NCI-H2196 treated with DMSO at 0.1 percent for 48 hours (cell line): ENCODE data around the gene FCER2.
A peak's percentile ranks its signal among the peaks of the same experiment; 100 is the strongest.
"Not testable (repeated sequence)": the region's sequence is repeated elsewhere in the genome, so short reads cannot be mapped to it uniquely, and the experiment has no call there.

Source experiments
- DNase-seq: peaks from one replicate; lab custom pipeline; 2025; ENCODE audit not compliant: unreplicated experiment; lab: John Stamatoyannopoulos, UW

FCER2 gene, protein sequence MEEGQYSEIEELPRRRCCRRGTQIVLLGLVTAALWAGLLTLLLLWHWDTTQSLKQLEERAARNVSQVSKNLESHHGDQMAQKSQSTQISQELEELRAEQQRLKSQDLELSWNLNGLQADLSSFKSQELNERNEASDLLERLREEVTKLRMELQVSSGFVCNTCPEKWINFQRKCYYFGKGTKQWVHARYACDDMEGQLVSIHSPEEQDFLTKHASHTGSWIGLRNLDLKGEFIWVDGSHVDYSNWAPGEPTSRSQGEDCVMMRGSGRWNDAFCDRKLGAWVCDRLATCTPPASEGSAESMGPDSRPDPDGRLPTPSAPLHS

DNA sequence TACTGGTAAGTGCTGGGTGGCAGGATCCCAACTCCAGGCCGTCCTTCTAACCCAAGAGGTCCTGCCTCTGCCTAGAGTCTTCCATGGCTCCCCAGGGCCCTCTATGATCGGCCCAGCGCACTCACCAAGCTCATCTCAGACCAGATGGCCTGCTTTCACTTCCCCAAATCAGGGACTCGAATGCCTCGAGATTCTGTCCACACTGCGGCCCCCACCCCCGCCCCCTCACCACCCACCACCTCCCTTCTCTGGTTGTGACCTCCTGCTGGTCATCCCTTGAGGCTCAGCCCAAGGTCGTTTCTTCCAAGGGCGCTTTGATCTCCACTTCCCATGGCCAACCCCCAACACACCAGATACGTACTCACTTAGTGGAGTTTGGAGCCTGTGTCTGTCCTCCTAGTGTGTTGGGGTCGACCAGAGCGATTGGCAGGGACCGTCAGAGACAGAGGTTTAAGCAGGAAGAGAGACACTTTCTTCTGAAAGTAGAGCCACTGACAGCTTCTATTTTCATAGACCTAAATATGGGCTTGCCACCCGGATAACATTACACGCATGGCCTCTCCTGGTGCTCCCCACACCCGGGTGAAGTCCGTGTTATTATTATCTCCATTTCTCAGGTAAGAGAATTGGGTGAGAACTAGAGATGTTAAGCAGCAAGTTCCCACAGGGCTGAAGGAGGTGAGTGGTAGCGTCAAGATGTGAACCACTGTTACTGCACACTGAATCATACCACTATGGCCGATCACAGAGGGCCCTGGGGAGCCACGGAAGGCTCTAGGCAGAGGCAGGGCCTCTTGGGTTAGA is at the start of gene FCER2:
Gene FCER2, minus strand, starts transcription at position 478 of the 804 bp plus-strand sequence. CDS start 2,371 bp downstream, outside the sequence.
- DNase-seq: no peak

DNA sequence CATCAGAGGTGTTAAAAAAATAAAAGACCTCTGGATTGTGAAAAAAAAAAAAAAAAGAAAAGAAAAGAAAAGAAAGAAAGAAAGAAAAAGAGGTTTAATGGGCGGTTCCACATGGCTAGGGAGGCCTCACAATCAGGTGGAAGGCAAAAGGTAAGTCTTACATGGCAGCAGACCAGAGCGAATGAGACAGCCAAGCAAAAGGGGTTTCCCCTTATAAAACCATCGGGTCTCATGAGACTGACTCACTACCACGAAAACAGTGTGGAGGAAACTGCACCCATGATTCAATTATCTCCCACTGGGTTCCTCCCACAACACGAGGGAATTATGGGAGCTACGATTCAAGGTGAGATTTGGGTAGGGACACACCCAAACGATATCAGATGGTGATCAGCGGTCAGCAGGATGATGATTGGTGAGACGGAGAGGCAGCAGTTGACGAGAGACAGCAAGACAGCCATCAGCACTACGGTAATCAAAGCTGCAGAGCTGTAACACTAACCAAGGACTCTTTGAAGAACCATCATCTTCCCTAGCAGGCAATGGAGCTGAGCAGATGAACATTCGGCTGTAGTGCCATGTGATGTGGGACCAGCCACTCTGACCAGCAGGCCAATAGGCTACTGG is 49.3 kb upstream of the FCER2 start:
- no peak for DNase-seq

DNA sequence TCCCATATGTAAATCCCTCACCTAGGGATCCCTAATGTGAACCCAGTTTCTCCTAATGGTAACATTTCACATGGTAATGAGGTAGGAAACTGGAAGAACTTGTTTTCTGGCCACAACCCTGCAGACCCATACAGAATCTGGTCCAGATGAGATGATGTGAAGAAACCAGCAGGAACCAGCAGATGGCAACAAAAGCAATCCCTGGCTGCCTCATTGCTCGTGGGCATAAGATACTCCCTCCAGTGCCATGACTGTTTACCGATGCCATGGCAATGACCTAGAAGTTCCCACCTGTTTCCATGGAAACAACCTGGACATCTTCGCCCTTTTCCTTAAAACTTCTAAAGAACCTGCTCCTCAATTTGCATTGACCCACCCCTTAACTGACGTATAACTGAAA is 46.8 kb upstream of the FCER2 start:
- DNase-seq: peak; percentile 57

DNA sequence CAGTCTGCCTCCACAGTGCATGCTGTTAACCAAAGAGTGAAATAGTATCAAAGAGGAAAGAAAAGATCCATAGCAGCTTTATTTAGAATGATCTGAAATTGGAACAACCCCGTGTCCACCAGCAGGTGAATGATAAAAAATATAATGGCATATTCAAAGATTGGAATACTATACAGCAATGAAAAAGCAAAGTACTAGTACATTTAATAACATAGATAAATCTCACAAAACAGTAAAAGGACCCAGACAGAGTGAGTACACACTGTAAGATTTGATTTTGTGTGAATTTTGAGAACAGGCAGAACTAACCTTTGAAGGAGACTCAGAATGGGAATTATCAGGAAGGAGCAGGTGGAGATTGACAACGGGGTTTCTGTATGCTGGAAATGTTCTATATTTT is 46.2 kb upstream of the FCER2 start:
- DNase-seq: no peak

DNA sequence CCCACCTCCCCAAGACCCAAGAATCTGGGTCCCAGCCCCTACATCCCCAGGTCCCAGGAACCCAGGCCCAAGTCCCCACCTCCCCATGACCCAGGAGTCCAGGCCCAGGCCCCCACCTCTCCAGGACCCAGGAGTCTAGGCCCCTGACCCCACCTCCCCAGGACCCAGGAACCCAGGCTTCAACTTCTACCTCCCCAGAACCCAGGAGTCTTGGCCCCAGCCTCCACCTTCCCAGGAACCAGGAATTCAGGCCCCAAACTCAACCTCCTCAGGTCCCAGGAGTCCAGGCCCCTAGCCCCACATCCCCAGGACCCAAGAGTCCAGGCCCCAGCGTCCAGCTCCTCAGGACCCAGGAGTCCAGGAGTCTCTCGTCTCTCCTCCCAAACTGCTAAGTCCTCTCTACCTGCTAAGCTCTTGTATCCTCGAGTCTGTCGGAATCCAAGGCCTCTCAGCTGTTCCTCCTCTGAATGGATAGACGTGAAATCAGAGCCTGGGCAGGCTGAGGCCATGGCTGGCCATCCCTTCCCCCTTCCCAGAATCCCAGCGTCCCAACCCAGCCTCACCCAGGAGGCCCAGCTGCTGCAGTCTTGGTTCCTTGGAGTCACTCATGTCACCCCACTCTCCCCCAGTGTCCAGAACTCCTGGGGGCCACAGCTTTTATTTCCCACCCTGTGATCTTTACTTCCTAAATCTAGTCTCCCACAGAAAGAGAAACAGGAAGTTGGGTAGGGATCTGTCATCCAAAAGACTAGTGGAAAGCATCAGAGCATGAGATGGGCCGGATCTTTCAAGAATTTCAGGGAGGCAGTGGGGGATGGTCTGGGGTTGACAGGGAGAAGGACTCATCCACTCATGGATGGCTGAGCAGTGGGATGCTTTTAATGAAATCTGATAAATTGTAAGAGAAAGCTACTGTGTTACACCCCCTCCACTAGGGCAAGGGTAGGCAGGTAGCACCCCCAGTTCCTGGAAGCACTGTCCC is 45.3 kb upstream of the FCER2 start, which contains the start of gene CD209:
Gene CD209, minus strand, starts transcription at position 632 of the 982 bp plus-strand sequence. Its CDS starts 23 bp downstream, at position 609.
- DNase-seq: no peak

DNA sequence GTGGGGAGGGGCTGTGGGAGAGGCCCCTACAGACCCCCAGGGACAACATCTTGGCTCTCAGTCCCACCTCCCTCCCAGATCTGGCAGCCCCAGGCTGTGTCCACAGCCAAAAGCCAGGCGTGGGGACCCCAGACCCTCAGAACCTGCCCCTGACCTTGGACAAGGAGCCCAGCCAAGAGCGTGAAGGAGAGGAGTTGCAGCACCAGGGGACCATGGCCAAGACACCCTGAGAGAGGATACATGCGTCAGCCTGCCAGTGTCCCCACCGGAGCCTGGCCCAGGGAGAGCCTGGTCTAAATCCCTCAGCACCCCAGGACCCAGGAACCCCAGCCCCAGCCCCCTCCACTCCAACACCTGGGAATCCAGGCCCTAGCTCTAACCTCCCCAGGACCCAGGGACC is 44.4 kb upstream of the FCER2 start:
- not testable (repeated sequence) for DNase-seq

DNA sequence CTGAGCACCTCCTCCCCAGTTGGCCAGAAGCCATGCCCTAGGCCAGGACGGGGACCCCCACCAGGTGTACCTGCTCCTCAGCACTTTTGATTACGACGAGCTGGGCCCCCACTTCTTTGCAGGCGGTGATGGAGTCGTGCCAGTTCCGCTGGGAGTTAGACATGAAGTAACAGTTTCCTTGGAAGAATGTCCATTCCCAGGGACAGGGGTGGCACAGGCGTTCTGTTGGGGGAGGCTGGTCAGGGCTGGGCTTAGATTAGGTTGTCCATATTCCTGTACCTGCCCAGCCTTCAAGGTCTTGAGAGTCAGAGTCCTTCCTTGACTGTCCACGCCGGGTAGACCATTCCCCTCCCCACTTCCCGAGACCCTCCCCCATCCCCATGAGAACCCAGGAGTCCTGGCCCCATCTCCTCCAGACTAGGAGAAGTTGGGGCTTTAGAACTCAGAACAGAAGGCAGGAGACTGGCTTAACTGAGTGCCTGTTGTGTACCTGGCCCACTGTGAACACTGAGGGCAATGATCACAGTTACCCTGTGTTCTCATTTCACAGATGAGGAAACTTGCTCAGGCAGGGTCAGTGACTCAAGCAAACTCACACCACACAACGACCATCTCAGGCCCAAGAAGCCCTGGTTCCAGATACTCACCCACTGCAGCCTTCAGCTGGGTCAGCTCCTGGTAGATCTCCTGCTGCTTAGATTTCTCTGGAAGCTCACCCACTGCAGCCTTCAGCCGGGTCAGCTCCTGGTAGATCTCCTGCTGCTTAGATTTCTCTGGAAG is 43.1 kb upstream of the FCER2 start:
- DNase-seq: no peak

DNA sequence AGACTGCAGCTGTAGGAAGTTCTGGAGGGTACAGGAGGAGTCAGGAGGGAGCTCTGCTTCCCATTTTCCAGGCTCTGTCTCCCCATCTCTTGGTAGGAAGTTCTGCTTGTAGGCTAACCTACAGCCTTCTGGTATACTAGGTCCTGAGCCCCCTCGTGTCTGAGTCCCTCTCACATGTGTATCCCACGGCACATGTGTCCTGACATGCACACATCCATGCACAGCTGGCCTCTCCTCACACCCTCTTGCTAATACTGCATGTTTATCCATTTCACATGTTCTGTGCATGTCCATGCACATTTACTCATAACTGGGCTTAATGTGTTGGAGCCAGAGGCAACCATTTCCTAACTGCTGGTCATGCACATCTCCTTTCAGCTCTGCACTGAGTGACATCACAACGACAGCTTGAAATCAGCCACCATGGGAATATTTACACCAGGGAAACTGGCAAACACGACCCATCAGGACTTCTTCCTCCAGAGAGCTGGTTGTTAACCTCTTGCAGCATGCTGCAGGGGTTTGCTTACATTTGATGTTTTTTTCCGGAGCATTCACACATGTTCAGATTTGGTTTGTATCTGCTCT is 42.4 kb upstream of the FCER2 start:
- no peak for DNase-seq

DNA sequence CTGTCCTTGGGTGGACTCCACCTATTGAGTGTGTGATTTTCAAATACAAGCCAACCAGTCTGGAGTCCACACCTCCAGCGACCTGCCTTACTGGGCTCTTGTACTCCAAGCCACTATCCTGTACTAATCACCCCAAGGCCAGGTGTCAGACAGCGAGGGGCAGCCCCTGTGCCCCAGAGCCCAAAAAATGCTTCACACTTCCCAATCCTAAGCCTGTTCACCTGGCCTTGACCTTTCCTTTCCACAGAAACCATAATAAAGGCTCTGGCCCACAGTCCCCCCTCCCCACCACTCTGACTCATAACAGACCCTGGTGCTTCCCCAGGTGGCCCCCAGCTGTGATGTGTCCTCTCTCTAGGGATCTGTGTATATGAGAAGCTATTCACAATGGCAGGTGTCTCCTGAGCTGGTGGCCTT is 41.5 kb upstream of the FCER2 start:
- DNase-seq: no peak

DNA sequence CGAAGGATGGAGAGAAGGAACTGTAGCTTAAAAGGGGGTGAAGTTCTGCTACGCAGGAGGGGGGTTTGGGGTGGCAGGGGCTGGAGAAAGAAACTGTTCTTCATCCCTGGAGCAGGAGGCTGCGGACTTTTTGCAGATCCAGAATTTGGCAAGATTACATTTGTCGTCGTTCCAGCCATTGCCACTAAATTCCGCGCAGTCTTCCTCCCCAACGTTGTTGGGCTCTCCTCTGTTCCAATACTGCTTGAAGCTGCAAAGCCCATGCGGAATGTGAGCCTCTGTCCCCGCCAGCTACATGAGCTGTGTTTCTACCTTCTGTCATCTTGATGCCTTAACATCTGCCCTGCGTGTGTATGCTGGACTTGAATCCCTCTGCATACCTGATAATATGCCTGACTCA is 41.1 kb upstream of the FCER2 start:
- DNase-seq: no peak

DNA sequence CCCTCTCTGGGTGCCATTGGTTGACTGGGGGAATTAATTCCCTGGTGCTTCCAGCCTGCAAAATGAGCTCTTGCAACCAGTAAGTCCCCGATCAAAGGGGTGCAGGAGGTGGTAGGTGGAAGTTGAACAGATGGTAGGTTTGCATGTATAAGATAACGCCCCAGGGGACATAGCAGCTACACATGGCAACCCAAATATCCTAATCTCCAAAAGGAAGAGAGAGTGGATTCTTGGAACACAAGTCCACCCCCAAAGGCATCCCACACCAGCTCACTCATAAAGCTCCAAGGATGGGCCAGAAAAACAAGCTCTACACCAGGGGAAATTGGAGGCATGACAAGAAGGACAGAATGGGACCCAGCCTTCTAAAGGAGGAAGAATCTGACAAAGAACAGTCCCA is 40.6 kb upstream of the FCER2 start:
- DNase-seq: no peak

DNA sequence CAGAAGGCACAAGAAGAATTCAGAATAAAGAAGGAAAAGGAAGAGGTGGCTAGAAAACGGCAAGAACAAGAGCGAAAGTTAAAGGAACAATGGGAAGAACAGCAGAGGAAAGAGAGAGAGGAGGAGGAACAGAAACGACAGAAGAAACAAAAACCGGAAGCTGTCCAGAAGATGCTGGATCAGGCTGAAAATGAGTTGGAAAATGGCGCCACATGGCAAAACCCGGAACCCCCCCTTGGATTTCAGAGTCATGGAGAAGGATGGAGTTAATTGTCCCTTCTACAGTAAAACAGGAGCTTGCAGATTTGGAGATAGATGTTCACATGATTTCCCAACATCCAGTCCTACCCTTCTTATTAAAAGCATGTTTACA is 38.7 kb upstream of the FCER2 start:
- DNase-seq: no peak

DNA sequence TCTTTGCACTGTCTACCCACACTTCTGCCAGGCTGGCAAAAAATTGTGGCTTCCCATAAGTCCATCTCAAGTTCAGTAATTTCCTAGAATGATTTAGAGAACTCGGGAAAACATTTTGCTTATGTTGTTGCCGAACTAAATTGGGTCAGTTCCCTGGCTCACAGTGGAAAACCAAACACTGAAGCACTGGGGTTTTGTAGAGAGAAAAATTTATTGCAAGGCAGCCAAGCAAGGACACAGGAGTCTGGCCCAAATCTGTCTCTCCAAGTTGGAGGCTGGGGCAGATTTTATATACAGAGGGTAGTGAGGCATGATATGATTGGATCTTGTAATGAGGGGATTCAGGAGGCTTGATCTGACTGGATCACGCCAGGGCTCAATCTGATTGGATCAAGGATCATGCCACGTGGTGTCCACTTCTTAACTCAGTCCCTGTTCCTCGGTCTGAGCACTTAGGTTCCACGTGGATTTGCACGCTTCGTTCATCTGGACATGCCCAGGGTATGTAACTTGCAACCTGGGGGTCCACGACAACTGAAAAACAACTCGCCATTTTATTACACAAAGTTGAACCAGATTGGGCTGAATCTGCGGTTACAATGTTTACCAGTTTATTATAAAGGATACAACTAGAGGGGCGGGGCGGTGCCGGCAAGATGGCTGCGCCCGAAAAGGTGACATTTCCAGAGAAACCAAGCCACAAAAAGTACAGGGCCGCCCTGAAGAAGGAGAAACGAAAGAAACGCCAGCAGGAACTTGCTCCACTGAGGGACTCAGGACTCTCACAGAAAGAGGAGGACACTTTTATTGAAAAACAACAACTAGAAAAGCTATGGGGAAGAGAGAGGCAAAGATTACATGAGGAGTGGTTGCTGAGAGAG is 38.1 kb upstream of the FCER2 start:
- DNase-seq: no peak

DNA sequence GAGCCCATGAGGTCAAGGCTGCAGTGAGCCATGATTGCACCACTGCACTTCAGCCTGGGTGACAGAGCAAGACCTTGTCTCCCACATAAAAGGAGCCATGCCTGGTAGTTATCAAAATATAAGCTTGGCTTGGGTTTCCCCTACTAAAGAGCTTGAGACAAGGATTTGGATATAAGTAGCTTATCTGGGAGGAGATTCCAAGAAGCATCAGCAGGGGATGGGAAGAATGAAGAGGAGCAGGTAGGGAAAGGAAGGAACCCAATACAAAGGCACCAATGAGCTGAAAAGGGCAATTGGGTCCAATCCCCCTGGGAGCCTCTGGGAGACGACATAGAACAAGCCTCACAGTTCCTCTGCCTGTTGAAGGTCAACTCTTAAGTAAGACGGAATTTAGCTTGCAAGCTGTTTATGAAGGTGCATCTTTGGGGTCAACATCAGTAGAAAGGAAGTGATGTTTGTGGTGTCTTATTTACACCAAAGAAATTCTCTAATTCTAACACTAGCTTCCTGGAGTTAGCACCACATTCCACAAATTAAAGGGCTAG is 37.4 kb upstream of the FCER2 start:
- DNase-seq: no peak

DNA sequence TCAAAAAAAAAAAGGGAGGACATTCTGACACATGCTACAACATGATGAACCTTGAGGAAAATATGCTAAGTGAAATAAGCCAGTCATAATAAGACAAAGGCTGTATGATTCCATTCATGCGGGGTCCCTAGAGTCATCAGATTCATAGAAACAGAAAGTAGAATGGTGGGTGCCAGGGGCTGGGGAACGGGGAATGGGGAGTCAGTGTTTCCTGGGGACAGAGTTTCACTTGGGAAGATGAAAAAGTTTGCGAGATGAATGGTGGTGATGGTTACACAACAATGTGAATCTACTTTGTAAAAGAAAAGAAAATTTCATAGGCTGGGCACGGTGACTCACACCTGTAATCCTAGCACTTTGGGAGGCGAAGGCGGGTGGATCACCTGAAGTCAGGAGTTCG is 36.1 kb upstream of the FCER2 start:
- DNase-seq: no peak

DNA sequence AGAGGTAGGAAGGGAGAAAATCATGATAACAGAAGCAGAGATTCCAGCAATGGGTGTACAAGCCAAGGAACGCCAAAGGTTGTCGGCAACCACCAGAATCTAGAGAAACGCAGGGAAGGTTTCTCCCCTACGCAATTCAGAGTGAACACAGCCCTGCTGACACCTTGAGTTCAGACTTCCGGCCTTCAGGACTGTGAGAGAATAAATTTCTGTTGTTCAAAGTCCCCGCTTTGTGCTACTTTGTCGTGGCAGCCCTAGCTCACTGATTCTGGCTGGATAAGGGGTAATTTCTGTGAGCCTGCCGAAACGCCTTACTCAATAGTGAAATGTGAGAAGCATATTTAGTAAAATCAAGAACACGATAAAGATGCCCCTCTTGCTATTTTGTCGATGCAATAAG is 35.3 kb upstream of the FCER2 start:
- no peak for DNase-seq

DNA sequence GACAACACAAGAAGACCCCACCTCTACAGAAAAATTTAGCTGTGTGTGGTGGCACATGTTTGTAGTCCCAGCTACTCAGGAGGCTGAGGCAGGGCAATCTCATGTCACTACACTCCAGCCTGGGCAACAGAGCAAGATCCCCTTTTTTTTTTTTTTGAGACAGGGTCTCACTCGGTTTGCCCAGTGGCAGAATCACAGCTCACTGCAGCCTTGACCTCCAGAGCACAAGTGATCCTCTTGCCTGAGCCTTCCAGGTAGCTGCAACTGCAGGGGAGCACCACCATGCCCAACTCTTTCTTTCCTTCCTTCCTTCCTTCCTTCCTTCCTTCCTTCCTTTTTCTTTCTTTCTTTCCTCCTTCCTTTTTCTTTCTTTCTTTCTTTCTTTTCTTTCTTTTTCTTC is 34.2 kb upstream of the FCER2 start:
- no peak for DNase-seq
